ENCODE measurements around the gene TAF1D. TPM values are rescaled to one million over a fixed set of nuclear protein-coding genes. Genes with fewer than 3 reads are reported as not detected.

Gene TAF1D
- total RNA-seq, result 95.3 and 98.0 TPM in 2 replicates

DNA sequence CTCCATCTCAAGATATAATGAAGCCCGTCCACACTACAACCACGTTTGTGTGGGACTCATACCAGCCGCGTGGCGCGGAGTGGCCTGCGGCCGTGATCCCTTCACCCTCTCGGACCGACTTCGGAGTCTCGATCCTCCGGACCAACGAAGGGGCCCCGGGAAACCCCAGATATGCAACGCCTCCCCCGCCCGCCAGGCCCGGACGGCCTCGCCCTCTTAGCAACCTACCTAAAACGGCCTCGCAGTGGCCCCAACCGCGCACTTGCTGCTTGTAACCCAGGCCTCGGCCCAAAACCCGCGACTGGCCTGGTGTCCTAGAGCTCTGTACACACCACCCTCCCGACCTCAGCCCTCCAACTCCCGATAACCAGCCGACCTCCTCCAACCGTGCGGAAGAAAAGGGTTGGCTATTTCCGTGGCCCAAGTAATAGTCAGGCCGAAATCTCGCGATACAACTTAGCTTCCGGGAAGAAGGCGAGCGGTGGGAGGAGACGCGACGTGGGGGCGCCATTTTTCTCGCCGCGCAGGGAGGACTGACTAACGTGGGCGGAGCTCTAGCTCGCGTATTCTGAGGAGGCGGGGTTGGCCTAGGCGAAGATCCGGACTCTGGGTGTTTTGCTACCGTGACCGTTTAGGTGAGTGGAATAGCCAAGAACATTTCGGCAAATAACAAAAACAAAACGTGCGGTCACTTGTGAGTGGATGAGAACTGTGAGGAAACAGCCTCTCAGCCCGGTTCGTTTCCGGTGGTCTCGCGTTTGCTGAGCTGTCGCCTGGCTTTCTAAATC is at the start of gene TAF1D, which contains the start of gene C11orf54:
TAF1D (minus strand) TSS at position 402 of the 788 bp plus-strand sequence. CDS start 2,191 bp downstream, outside the sequence.
C11orf54 (plus strand) TSS at position 579 of the 788 bp plus-strand sequence. CDS start 5,722 bp downstream, outside the sequence.

GRCh38 chr11:93784145-93784934 is 43.0 kb upstream of the TAF1D start, which contains the start of gene MED17:
MED17 (plus strand) TSS chr11:93784282; CDS start chr11:93784514, 232 bp downstream.

Other genes with a start within 250 kb of the TAF1D start
- gene SMCO4, start 198.1 kb downstream of the TAF1D start, total RNA-seq, result 8.5 and 9.3 TPM in 2 replicates
- gene CEP295, start 79.8 kb downstream of the TAF1D start, total RNA-seq, result 15.6 and 17.2 TPM in 2 replicates
- 18.8 and 24.7 TPM in 2 replicates for gene C11orf54, start 177 bp upstream of the TAF1D start, total RNA-seq
- 20.0 and 22.7 TPM in 2 replicates for gene MED17, start 42.8 kb upstream of the TAF1D start, total RNA-seq
- gene VSTM5, start 109.1 kb upstream of the TAF1D start, total RNA-seq, result 0.12 and 0.79 TPM in 2 replicates